GM18867 (cell line): ENCODE data around the gene TUBG2.
"Not testable (repeated sequence)": the region's sequence is repeated elsewhere in the genome, so short reads cannot be mapped to it uniquely, and the experiment has no call there.

ENCODE experiments used
- ATAC-seq: cut with Tn5 transposase; IDR thresholded peaks from one replicate; pipeline ENCODE4 v1.9.1; 2021; ENCODE audit warnings: mild to moderate bottlenecking, moderate library complexity; ENCODE audit not compliant: unreplicated experiment

The TUBG2 gene

GRCh38 chr17:42653179-42654124 lies 5.6 kb upstream of the TUBG2 start:
- ATAC-seq, result no peak

- ATAC-seq, result no peak
Observed at GRCh38 chr17:42655528-42655927, 3.6 kb upstream of the TUBG2 start.

- ATAC-seq, result no peak
Observed at GRCh38 chr17:42657824-42658588, 1.1 kb upstream of the TUBG2 start.

DNA sequence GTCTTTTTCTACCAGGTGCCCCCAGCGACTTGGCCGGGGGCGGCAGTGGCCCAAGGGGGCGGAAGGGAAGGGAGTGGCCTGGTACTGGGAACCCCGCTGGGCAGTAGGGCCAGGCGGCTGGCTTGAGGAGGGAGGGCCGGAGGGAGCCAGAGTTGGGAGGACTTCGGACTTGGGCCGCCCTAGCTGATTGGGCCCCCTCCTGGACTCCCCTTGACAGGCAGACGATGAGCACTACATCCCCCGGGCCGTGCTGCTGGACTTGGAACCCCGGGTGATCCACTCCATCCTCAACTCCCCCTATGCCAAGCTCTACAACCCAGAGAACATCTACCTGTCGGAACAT lies 819 bp downstream of the TUBG2 start:
- not testable (repeated sequence) for ATAC-seq

- ATAC-seq, result no peak
Observed at GRCh38 chr17:42660692-42661345, 1.7 kb downstream of the TUBG2 start.

DNA sequence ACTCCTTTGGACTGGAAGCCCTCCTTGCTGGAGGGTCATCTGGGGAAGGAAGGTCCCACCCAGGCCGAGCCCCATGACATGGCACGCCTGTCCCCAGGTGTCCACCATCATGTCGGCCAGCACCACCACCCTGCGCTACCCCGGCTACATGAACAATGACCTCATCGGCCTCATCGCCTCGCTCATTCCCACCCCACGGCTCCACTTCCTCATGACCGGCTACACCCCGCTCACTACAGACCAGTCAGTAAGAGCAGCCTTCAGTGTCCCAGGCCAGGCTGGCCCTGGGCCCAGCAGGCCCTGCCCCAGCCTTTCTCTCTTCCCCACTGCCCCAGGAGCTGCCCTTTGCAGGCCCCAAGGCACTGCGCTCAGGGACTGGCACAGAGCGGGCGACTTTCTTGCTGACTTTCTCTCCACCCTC lies 6.5 kb downstream of the TUBG2 start:
- no peak for ATAC-seq

GRCh38 chr17:42666126-42666525 lies 7.0 kb downstream of the TUBG2 start:
- ATAC-seq, result not testable (repeated sequence)

DNA sequence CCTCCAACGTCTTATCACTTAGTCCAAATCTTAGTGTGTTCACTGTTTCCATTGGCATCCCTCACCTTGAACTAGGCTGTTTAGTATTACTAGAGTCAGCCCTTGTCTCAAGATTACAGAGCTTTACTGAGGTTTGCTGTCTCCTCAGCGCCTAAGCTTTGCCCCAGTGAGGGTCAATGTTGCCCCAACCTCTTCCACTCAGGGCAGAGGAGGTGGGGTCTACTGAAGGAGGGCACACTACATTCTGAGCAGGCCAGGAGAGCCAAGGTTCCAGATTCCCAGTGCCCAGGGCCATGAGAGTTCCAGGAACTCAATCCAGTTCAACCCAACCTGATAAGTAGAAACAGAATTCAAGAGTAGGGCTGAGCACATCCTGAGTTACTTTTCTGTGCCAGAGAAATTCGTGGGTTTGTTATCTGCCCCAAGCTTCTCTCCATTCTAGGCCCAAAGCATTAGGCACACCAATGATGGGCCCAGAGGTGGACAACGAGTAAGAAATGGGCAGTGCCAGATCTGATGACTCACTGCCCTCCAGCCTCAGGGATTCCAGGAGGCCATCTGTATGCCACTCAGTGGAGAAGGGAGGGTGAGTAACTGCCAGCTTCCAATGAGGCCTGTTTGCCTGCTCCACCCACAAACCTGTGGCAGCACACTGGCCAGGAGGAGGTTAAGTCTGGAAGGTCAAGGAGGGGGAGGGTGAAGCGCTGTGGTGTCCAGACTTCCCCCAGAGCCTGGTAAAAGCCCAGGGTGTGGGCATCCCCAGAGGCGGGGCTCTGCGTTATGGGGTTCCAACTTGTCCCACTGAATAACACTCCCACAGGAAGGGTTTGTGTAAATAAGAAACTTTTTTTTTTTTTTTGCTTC lies 8.2 kb downstream of the TUBG2 start:
- no peak for ATAC-seq

GRCh38 chr17:42669705-42669976 lies 10.6 kb downstream of the TUBG2 start:
- no peak for ATAC-seq

GRCh38 chr17:42669977-42670788 lies 11.1 kb downstream of the TUBG2 start:
- ATAC-seq, result no peak

DNA sequence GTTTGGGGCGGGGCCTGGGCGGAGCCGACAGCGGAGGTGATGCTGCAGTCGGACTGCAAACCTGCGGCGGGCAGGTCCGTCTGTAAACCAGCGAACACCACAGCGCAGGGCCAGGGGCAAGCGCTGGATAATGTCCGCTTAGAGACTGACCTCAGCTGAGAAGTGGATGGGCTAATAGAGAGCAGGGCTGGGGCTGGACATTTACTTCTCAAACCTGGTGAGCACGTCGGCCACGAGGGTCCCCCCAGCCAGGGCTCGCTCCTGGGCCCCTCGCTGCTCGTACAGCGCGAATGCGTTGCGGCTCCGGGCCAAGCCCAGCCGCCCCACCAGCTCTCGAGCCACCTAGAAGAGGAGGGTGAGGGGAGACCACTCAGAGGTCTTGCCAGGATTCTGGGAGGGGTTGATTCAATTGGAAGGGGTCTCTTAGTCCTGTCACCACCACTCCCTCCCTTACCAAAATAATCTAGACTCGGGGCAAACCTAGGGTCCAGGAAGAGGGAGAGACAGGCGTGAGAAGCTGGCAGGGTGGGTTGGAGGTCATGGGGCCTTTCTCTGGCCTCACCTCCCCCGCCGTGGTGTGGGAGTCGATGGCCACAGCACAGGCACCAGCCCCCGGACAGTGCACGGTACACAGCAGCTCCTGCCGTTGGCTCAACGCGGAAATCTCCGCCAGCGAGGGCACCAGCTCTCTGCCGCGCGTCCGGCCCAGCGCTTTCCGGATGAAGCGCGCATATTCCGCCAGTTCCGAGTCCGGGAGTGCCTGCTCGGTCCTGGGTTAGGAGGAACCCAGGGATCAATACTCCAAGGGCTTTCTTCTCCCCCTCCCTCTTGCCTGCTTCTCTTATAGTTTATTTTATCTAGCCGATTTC lies 11.9 kb downstream of the TUBG2 start:
- no peak for ATAC-seq

DNA sequence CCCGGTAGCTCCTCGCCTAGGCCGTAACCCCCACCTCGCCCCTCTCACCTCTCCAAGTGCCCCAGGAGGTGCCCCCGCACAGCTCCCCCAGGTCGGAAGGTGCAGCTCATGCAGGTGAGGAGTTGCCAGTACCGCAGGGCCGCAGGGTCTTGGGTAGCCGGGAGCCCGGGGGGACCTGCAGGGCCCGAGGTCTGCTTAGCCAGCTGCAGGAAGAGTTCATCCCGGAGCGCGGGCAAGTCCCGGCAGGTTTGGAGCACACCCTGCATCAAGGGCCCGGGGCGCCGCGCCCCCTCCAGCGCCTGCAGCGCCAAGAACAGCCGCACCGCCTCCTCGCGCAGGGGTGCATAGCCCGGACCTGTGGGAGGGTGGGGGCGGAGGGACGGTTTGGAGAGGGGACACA lies 13.0 kb downstream of the TUBG2 start:
- ATAC-seq, result no peak

DNA sequence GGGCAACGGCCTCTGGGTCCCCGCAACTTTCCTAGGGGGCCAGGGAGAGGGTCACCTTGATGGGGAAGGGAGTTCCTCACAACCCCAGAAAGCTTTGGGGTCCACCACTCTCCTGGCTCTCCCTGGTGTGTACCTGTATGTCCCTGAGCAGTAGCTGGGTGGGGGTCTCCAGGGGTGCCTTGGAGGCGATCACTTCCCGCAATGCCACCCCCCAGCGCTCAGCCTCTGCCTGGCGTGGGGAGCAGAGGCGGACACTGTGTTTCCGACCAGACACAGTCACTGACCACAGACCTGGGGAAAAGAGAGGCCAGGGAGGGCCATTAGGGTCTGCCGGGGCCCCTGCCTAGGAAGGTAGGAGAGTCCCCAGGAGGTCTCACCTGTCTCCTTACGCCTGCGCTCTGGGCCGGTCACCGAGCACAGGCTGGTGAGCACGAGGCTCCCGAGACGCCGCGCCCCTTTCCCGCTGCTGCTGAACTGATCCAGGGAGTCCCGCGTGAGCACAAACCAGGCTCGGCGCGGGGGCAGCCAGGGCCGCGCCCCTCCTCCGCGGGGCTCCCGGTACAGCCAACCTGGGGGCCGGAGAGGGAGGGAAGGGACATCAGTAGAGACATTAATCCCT lies 14.3 kb downstream of the TUBG2 start:
- no peak for ATAC-seq

DNA sequence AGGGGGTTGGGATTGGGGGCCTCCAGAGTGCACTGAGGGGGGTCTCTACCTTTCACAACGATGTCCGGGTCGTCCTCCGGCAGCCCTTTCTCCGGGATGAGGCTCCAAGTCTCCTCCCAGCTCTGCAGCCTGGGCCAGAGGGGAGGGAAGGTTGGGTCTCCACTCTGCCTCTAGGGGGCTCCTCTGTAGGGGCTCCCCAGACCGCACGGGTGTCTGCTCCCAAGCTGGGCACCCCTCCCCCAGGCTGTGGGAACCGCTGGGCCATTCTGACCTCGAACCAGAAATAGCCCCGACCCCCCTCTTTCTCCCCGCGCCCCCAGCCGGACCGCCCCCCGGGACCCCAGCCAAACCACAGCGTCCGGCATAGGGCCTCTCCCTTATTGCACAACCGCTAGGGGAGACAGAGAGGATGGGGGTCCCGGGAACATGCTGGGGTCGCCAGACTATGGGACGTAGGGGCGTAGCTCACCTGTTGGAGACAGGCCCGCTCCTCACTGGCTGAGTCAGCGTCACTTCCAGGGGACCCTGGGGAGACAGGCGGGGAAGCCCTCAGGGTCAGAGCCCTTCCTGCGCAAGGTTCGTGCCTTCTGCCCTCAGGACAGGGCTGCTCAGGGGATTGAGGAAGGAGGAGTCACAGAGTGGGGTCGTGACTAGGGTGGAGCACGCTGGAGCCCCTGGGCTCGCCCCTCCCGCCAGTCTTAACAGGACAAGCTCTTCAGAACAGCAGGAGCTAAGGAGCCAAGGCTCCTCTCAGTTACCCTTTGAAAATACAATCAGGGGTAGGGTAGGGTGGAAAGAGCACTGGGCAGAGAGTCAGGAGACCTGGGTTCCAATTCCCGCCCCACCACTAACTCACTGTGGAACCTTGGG lies 15.0 kb downstream of the TUBG2 start:
- no peak for ATAC-seq

DNA sequence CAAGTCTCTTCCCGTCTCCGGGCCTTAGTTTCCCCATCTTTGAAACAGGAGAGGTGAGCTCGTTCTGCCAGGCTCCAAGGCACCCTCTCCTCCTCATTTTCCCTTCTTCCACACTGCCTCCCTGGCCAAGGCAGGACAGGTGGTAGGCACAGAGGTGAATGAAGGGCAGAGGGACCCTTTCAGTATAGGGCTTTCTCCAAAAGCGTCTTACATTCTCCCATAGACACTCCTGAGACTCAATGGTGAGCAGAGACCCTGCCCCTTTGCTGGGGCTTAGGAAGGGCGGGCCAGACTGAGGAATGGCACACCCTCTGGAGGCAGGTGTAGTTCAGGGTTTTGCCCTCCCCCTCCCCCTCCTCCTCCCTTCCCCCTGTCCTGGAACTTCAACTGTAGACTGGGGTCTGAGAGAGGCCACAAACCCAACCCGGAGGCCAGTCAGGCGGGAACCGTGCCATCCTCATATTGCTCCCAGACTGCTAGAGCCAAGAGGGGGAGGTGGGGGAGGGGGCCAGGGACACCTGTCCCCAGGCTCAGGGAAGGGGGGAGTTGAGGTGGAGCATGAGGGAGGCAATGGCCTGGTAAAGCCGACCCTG lies 15.8 kb downstream of the TUBG2 start:
- ATAC-seq, result no peak

GRCh38 chr17:42675348-42675964 lies 16.4 kb downstream of the TUBG2 start:
- no peak for ATAC-seq

- ATAC-seq, result no peak
Observed at GRCh38 chr17:42675965-42676423, 16.9 kb downstream of the TUBG2 start.
